AG09309 (cell line): ENCODE measurements around the gene SPATA24.

ENCODE experiments used
- DNase-seq: peaks from one replicate; pipeline ENCODE4 v3.0.0-alpha.2; 2010; ENCODE audit warnings: low read depth
- H3K4me3 ChIP-seq: 2 replicates; pipeline ENCODE4 v1.5.1; 2011; ENCODE audit warnings: mild to moderate bottlenecking, low read depth, low read length, moderate library complexity; ENCODE audit not compliant: control insufficient read depth
- TF ChIP-seq, protein P1 (sequence below): IDR thresholded peaks from 2 replicates; pipeline ENCODE4 v1.5.1; 2011; ENCODE audit warnings: mild to moderate bottlenecking, low read depth, low read length, inconsistent platforms; ENCODE audit not compliant: insufficient read depth, control insufficient read depth; ENCODE audit errors: missing control alignments

The SPATA24 gene

DNA sequence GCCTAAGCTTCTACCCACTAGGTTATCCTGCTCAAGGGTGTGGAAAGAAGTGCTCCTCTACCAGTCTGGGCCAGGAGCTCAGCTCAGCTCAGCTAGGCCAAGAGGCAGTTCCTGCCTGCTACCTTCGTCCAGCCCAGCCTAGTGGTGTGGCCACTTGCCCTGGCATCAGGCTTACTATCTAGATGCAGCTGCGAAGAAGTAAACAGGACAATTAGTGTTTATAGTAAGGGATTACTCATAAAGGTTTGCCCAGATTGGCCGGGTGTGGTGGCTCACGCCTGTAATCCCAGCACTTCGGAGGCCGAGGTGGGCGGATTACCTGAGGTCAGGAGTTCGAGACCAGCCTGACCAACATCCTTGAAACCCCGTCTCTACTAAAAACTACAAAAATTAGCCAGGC is 12.8 kb upstream of the SPATA24 start:
- DNase-seq: no peak
- TF ChIP-seq, protein P1, sequence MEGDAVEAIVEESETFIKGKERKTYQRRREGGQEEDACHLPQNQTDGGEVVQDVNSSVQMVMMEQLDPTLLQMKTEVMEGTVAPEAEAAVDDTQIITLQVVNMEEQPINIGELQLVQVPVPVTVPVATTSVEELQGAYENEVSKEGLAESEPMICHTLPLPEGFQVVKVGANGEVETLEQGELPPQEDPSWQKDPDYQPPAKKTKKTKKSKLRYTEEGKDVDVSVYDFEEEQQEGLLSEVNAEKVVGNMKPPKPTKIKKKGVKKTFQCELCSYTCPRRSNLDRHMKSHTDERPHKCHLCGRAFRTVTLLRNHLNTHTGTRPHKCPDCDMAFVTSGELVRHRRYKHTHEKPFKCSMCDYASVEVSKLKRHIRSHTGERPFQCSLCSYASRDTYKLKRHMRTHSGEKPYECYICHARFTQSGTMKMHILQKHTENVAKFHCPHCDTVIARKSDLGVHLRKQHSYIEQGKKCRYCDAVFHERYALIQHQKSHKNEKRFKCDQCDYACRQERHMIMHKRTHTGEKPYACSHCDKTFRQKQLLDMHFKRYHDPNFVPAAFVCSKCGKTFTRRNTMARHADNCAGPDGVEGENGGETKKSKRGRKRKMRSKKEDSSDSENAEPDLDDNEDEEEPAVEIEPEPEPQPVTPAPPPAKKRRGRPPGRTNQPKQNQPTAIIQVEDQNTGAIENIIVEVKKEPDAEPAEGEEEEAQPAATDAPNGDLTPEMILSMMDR: no peak
- no peak overlapping the region for H3K4me3 ChIP-seq

DNA sequence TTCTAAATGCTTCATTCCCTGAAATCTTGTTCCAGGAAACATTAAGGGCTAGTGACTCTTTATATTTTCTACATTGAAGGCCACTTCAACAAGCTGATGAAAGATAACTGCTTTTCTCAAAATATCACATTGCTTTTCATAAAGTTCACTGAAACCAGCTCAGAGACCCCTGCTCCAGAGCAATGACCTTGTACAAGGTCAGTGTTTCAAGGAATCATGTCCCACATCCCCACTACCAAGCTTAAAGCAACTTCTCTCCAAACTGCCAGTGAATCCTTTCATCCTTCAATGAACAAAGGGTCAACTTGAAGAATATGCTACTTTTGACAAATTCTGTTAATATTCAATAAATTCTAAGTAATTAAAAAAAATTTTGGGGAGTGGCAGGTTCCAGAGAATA is 12.0 kb upstream of the SPATA24 start:
- H3K4me3 ChIP-seq: no peak overlapping the region
- TF ChIP-seq, protein P1: no peak
- DNase-seq: no peak

- H3K4me3 ChIP-seq: no peak overlapping the region
- no peak for DNase-seq
- TF ChIP-seq, protein P1: no peak
These were observed 11.5 kb upstream of the SPATA24 start for GRCh38 chr5:139415221-139415861.

- TF ChIP-seq, protein P1: no peak
- H3K4me3 ChIP-seq: no peak overlapping the region
- DNase-seq: no peak
These were observed 10.8 kb upstream of the SPATA24 start for GRCh38 chr5:139414581-139415130.

- TF ChIP-seq, protein P1: no peak
- DNase-seq: no peak
- no peak overlapping the region for H3K4me3 ChIP-seq
These were observed 10.1 kb upstream of the SPATA24 start for GRCh38 chr5:139413963-139414362.

GRCh38 chr5:139413153-139413552 is 9.3 kb upstream of the SPATA24 start:
- H3K4me3 ChIP-seq: no peak overlapping the region
- TF ChIP-seq, protein P1: no peak
- no peak for DNase-seq
